ENCODE measurements around the gene DMRTC2. TPM values are rescaled to one million over a fixed set of nuclear protein-coding genes. Genes with fewer than 3 reads are reported as not detected.
"Not testable (repeated sequence)": the region's sequence is repeated elsewhere in the genome, so short reads cannot be mapped to it uniquely, and the experiment has no call there.

The DMRTC2 gene
- total RNA-seq, 2 donors from 2014 or later = not detected

DNA sequence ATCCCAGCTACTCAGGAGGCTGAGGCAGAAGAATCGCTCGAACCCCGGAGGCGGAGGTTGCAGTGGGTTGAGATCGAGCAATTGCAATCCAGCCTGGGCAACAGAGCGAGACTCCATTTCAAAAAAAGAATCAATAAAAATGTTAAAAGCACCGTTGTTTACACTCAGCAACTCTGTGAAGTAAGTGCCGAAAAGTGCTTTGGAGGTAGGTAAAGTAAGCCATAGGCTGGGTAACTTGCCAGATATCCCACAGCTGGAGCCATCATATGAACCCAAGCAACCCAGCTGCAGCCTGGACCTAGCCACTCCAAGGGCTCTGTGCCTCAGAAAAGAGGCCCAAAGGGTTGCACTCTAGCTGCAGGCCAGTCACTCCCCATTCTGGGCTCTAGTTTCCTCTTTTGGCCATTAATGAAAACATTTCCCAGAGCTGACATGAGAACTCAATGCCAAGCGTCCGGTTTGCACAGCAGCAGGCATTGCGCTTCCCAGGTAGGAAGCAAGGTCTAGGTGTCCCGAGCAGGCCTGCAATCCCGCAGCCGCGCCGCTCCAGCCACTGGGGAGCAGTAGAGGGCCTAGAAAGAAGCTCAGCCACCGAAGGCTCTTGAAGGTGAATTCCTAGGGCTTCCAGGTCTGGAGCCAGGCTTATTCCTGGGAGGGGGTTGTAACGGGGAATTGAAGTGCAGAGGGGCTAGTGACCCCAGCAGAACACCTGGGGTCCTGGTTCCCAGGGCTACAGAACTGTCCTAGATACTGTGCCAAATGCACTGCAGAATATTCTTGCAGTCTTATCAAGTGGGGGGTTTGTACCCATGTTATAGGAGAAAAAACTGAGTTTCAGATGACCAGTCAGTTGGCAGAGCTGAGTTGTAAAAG lies 28.2 kb downstream of the DMRTC2 start:
- Histone ChIP-seq H3K27me3 (replicated peaks; ENCODE audit: insufficient read depth) (no peaks in the 10 kb centered on the region), H3K27ac (no peak overlapping the region), H3K4me3 (no peak overlapping the region), H3K36me3 (peaks cover 28% of the 10 kb centered on the region), H3K4me1 (ENCODE audit: control insufficient read depth in 1 of 2, low read depth in 2 of 2) (no peaks in the 10 kb centered on the region), H3K9me3 (no peaks in the 10 kb centered on the region)
- no peak for ATAC-seq (ENCODE audit: insufficient number of reproducible peaks, low FRiP score, low read depth)
- no peak for DNase-seq (ENCODE audit: low spot score)
- TF ChIP-seq, protein P1, sequence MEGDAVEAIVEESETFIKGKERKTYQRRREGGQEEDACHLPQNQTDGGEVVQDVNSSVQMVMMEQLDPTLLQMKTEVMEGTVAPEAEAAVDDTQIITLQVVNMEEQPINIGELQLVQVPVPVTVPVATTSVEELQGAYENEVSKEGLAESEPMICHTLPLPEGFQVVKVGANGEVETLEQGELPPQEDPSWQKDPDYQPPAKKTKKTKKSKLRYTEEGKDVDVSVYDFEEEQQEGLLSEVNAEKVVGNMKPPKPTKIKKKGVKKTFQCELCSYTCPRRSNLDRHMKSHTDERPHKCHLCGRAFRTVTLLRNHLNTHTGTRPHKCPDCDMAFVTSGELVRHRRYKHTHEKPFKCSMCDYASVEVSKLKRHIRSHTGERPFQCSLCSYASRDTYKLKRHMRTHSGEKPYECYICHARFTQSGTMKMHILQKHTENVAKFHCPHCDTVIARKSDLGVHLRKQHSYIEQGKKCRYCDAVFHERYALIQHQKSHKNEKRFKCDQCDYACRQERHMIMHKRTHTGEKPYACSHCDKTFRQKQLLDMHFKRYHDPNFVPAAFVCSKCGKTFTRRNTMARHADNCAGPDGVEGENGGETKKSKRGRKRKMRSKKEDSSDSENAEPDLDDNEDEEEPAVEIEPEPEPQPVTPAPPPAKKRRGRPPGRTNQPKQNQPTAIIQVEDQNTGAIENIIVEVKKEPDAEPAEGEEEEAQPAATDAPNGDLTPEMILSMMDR (IDR thresholded peaks at IDR 0.05) = no peak

DNA sequence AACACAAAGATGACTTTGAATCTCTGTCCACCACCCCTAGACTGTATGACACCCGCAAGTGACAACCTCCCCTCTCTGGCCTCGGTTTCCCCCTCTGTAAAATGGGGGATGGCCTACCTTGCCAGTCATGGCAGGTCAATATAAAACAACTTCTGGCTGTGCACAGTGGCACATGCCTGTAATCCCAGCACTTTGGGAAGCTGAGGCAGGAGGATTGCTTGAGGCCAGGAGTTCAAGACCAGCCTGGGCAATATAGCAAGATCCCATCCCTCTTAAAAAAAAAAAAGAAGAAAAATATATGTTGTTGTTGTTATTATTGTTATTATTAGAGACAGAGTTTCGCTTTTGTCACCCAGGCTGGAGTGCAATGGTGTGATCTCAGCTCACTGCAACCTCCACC lies 31.1 kb downstream of the DMRTC2 start:
- not testable (repeated sequence) for H3K9me3 ChIP-seq; H3K27ac ChIP-seq; ATAC-seq (ENCODE audit: insufficient number of reproducible peaks, low FRiP score, low read depth); H3K4me1 ChIP-seq (ENCODE audit: control insufficient read depth in 1 of 2, low read depth in 2 of 2); DNase-seq (ENCODE audit: low spot score); H3K27me3 ChIP-seq (replicated peaks; ENCODE audit: insufficient read depth); H3K4me3 ChIP-seq
- peaks cover 10% of the 10 kb centered on the region for H3K36me3 ChIP-seq

DNA sequence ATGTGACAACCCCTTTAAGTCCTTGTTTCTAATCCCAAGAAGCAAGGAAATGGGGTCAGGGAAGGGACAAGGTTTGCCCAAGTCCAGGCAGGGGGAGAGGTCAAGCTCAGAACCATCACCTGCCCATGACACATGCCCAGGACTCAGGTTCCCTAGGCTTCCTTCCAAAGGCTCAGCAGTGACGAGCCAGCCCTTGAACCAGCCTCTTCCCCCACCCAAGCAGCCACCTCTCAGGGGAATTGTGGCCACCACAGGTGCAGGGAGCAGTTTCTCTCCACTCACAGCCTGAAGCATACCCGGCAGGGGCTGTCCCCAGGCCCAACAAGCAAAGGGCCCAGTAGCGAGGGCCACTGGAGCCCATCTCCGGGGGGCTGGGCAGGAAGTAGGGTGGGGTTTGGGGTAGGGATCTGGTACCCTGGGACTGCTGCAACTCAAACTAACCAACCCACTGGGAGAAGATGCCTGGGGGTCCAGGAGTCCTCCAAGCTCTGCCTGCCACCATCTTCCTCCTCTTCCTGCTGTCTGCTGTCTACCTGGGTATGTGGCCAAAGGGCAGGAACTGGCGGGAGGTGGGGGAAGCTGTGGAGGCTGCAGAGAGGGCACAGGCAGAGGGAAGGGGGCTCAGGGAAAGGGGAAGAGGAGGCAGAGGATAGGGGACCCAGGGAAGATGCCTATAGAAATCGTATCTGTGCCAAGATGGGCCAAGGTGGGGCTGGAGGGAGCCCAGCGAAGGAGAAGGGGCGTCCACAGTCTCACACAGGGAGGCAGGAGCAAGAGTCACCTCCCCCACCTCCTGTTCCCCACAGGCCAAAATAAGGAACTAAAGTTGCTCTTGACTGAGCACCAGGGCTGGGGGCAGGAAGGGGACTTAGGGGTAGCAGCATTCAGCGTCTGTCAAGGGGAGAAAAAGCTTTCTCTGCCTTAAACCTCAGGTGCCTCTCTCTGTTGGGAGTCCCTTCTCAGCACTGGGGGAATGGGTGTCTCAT lies 32.3 kb downstream of the DMRTC2 start, which contains the start of gene CD79A:
CD79A (plus strand) TSS at position 433 of the 986 bp plus-strand sequence; CDS start at position 459, 26 bp downstream.
- TF ChIP-seq, protein P1 (IDR thresholded peaks at IDR 0.05) = no peak
- Histone ChIP-seq H3K36me3 (peaks cover 3% of the 10 kb centered on the region), H3K27ac (no peak within 1 kb of the TSS), H3K4me1 (ENCODE audit: control insufficient read depth in 1 of 2, low read depth in 2 of 2) (no peaks in the 10 kb centered on the region), H3K27me3 (replicated peaks; ENCODE audit: insufficient read depth) (no peaks in the 10 kb centered on the region), H3K4me3 (no peak within 1 kb of the TSS), H3K9me3 (no peaks in the 10 kb centered on the region)
- DNase-seq (ENCODE audit: low spot score) = no peak
- ATAC-seq (ENCODE audit: insufficient number of reproducible peaks, low FRiP score, low read depth) = no peak

DNA sequence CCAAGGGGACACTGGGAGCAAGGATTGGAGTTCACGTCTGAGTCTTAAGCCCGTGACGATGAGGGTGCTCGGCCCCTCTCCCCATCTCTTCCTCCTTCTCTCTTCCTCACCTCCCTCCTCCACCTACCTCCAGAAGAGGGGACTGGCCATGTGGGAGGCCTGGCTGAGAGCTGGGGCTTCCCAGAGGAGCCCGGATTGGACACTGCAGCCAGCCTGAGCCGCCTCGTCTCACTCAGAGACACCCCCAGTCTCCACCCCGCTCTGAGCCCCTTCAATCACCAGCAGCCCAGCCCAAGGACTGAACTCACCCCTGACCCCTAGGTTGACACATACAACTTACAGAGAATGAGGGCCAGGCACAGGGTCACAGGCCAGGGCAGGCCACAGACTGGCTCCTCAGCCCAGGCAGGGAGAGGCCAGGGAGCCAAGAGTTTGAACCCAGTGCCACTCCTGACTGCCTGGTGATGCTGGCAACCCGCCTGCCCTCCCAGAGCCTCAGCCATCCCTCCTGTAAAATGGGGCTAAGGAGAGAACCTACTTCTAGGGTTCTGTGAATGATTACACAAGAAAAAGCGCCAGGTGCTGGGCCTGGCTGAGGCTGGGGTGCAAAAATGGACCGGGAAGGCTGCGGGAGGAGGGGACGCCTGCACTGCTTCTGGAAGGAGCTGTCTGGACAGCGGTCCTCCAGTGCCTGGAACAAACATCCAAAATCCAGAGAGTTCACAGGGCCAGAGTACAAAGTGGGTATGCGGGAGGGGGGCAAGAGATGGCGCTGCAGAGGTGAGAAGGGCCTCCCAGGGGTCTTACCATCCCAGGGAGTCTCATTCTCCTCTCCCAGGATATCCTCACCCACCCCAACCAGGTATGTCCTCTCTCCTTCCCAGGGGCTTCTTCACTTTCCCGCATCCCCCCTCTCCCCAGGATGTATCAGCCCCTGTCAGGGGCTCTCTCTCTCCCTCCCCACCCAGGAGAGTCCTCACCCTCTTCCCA lies 33.4 kb downstream of the DMRTC2 start:
- ATAC-seq (ENCODE audit: insufficient number of reproducible peaks, low FRiP score, low read depth) (no peak), DNase-seq (ENCODE audit: low spot score) (no peak)
- H3K27ac ChIP-seq = no peak overlapping the region
- no peak overlapping the region for H3K4me3 ChIP-seq
- no peaks in the 10 kb centered on the region for H3K27me3 ChIP-seq (replicated peaks; ENCODE audit: insufficient read depth)
- H3K4me1 ChIP-seq (ENCODE audit: control insufficient read depth in 1 of 2, low read depth in 2 of 2) = peaks cover 0 to 4% of the 10 kb centered on the region in 2 donors
- no peaks in the 10 kb centered on the region for H3K9me3 ChIP-seq
- TF ChIP-seq, protein P1 (IDR thresholded peaks at IDR 0.05) = no peak
- H3K36me3 ChIP-seq = no peaks in the 10 kb centered on the region

DNA sequence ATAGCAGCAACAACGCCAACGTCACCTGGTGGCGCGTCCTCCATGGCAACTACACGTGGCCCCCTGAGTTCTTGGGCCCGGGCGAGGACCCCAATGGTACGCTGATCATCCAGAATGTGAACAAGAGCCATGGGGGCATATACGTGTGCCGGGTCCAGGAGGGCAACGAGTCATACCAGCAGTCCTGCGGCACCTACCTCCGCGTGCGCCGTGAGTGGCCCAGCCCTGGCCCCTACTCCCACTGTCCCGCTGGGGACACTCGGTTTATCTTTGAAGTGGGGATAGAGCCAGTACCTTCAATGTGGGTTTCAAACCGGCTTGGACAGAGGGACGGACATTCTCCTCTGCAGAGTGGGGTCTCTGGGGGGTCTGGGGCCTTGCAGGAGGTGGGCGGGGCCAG lies 34.2 kb downstream of the DMRTC2 start:
- Histone ChIP-seq H3K36me3 (no peaks in the 10 kb centered on the region), H3K27ac (no peak overlapping the region), H3K4me3 (no peak overlapping the region), H3K9me3 (no peaks in the 10 kb centered on the region), H3K27me3 (replicated peaks; ENCODE audit: insufficient read depth) (no peaks in the 10 kb centered on the region), H3K4me1 (ENCODE audit: control insufficient read depth in 1 of 2, low read depth in 2 of 2) (peaks cover 0 to 4% of the 10 kb centered on the region in 2 donors)
- DNase-seq (ENCODE audit: low spot score) = no peak
- TF ChIP-seq, protein P1 (IDR thresholded peaks at IDR 0.05) = no peak
- no peak for ATAC-seq (ENCODE audit: insufficient number of reproducible peaks, low FRiP score, low read depth)
